Measurements from ENCODE around the gene FILIP1.

FILIP1 gene

DNA sequence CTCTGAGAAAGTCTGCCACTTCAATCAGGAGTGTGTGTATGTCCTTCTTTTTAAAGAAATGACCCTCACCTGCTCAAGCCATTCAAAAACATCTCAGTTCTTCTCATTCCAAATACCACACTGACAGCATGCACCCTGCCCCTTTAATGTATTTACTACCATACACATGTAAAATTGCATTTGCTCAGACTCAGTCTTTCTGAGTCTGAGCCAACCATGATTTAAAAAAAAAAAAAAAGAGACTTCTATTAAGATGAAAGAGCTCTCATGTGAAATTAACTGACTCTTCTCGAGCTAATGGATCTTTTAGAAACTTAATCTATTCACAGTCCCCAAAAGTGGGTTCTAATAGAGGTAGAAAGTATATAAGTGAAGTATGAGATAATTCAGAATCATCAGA, 1.4 kb upstream of the FILIP1 start:
- Histone ChIP-seq H3K27me3 (ENCODE audit: control insufficient read depth in 5 of 5, insufficient read depth in 4 of 5, low read length in 5 of 5) (peaks cover 0 to 10% (median 3%) of the 10 kb centered on the region in 5 donors), H3K27ac (ENCODE audit: low read depth, low read length) (peak overlapping the region; percentile 85), H3K4me3 (ENCODE audit: low read depth in 1 of 5, low read length in 5 of 5) (no peak overlapping the region), H3K4me1 (ENCODE audit: control insufficient read depth in 5 of 5, insufficient read depth in 5 of 5, low read length in 5 of 5) (peaks cover 5 to 39% (median 7%) of the 10 kb centered on the region in 5 donors), H3K9me3 (ENCODE audit: control insufficient read depth in 5 of 5, low read length in 5 of 5) (no peaks in the 10 kb centered on the region), H3K36me3 (ENCODE audit: control insufficient read depth in 5 of 5, insufficient read depth in 5 of 5, low read length in 5 of 5) (no peaks in the 10 kb centered on the region), H3K9ac (ENCODE audit: low read length in 5 of 5) (no peak overlapping the region)

DNA sequence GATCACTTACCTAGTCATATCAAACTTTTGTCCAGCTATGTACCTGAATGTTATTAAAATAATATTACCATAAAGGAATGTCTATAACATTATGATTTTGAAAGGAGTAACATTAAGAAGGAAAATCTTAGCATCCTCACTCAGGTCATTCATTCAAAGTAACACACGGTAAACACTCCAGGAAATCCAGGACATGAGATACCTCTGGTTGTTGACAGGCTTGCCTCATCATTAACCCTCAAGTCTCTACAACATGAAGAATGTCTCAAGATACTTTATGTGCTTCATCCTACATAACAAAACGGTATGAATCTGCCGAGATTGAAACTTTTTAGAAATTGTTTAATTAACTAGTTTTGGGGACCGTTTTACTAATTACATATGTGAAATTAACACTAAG, 690 bp upstream of the FILIP1 start:
- Histone ChIP-seq H3K9me3 (ENCODE audit: control insufficient read depth in 5 of 5, low read length in 5 of 5) (no peaks in the 10 kb centered on the region), H3K27ac (ENCODE audit: low read depth, low read length) (peak overlapping the region; percentile 85), H3K36me3 (ENCODE audit: control insufficient read depth in 5 of 5, insufficient read depth in 5 of 5, low read length in 5 of 5) (no peaks in the 10 kb centered on the region), H3K27me3 (ENCODE audit: control insufficient read depth in 5 of 5, insufficient read depth in 4 of 5, low read length in 5 of 5) (peaks cover 0 to 10% (median 3%) of the 10 kb centered on the region in 5 donors), H3K9ac (ENCODE audit: low read length in 5 of 5) (peak overlapping the region in 1 of 5 donors; percentile 53), H3K4me1 (ENCODE audit: control insufficient read depth in 5 of 5, insufficient read depth in 5 of 5, low read length in 5 of 5) (peaks cover 5 to 39% (median 7%) of the 10 kb centered on the region in 5 donors), H3K4me3 (ENCODE audit: low read depth in 1 of 5, low read length in 5 of 5) (peak overlapping the region in 2 of 5 donors; percentile 67 to 78)

DNA sequence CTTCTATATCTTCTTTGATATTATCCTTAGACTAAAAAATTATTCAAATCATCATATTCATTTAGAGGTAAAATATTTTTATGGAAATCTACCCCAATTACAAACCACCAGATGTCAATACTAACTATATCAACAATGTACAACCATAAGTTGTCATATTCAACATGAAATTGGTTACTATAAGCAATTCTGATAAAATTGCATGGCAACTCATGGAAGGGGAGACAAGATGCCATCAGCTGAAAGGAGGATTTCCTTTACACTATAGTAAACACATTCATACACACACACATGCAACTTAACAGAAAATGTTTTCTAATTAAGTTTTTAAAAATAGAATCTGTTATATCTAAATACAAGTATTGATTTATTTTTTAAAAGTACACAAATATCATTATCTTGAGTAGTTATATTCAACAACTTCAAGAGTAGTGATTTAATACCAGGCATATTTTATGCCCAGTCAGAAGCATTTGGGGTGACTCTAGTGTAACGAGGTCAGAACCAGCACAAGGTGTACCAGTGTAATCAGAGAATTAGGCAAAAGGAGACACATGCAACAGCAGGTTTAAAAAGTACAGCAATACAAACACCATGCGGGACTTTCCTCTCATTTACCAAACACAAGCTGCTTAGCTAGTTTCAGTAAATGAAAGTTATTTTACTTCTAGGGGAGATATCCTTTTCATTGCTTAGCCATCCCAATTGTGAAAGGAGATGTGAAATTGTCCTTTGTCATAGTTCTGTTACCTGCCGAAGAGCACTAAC, 1.0 kb downstream of the FILIP1 start:
- Histone ChIP-seq H3K4me3 (ENCODE audit: low read depth in 1 of 5, low read length in 5 of 5) (peak overlapping the region in 4 of 5 donors; percentile 64 to 78 (median 66)), H3K4me1 (ENCODE audit: control insufficient read depth in 5 of 5, insufficient read depth in 5 of 5, low read length in 5 of 5) (peaks cover 5 to 53% (median 9%) of the 10 kb centered on the region in 5 donors), H3K9me3 (ENCODE audit: control insufficient read depth in 5 of 5, low read length in 5 of 5) (no peaks in the 10 kb centered on the region), H3K27me3 (ENCODE audit: control insufficient read depth in 5 of 5, insufficient read depth in 4 of 5, low read length in 5 of 5) (peaks cover 0 to 10% (median 3%) of the 10 kb centered on the region in 5 donors), H3K27ac (ENCODE audit: low read depth, low read length) (peak overlapping the region; percentile 85), H3K9ac (ENCODE audit: low read length in 5 of 5) (peak overlapping the region in 4 of 5 donors; percentile 43 to 71 (median 54)), H3K36me3 (ENCODE audit: control insufficient read depth in 5 of 5, insufficient read depth in 5 of 5, low read length in 5 of 5) (no peaks in the 10 kb centered on the region)

DNA sequence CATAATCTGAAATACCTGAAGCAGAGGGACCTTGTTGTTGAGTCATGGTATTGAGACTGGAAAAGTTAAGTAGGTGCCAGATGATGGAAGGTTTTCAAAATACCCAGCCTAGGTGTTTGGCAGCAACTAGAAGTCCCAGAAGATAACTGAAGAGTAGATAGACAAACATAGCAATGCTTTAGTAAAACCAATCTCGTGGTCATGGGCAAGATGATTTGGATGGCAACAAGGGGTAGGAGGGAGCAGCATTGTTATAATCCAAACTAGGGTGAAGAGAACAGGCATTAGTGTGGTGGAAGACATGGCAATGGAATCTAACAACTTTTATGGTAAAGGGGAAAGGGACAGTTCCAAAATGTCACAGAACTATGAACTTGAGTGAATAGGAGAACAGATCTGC, 2.3 kb downstream of the FILIP1 start:
- Histone ChIP-seq H3K4me3 (ENCODE audit: low read depth in 1 of 5, low read length in 5 of 5) (peak overlapping the region in 4 of 5 donors; percentile 35 to 78 (median 52)), H3K9ac (ENCODE audit: low read length in 5 of 5) (no peak overlapping the region), H3K27me3 (ENCODE audit: control insufficient read depth in 5 of 5, insufficient read depth in 4 of 5, low read length in 5 of 5) (peaks cover 0 to 10% (median 3%) of the 10 kb centered on the region in 5 donors), H3K4me1 (ENCODE audit: control insufficient read depth in 5 of 5, insufficient read depth in 5 of 5, low read length in 5 of 5) (peaks cover 3 to 62% (median 13%) of the 10 kb centered on the region in 5 donors), H3K27ac (ENCODE audit: low read depth, low read length) (peak overlapping the region; percentile 85), H3K9me3 (ENCODE audit: control insufficient read depth in 5 of 5, low read length in 5 of 5) (no peaks in the 10 kb centered on the region), H3K36me3 (ENCODE audit: control insufficient read depth in 5 of 5, insufficient read depth in 5 of 5, low read length in 5 of 5) (no peaks in the 10 kb centered on the region)

DNA sequence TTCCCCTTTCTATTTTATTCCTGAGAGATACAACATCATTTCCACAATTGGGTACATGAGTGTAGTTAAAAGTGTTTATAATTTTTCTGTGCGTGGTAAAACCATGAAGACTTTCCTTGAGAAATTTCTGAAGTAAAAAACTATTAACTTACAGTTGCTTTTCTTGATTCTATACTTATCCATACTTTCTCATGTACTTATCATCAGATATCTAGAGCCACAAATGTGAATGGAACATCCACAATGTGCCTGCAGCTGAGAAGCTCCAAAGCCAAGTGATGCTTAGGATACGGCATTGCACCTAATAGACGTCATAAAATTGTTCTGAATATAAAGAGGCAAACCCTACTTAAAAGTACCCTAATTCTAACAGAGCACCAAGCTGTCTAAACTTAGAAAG, 2.9 kb downstream of the FILIP1 start:
- no peaks in the 10 kb centered on the region for H3K36me3 ChIP-seq (ENCODE audit: control insufficient read depth in 5 of 5, insufficient read depth in 5 of 5, low read length in 5 of 5)
- H3K9me3 ChIP-seq (ENCODE audit: control insufficient read depth in 5 of 5, low read length in 5 of 5): no peaks in the 10 kb centered on the region
- peak overlapping the region in 3 of 5 donors; percentile 35 to 78 (median 67) for H3K4me3 ChIP-seq (ENCODE audit: low read depth in 1 of 5, low read length in 5 of 5)
- H3K9ac ChIP-seq (ENCODE audit: low read length in 5 of 5): no peak overlapping the region
- peaks cover 0 to 10% (median 3%) of the 10 kb centered on the region in 5 donors for H3K27me3 ChIP-seq (ENCODE audit: control insufficient read depth in 5 of 5, insufficient read depth in 4 of 5, low read length in 5 of 5)
- peak overlapping the region; percentile 85 for H3K27ac ChIP-seq (ENCODE audit: low read depth, low read length)
- peaks cover 0 to 59% (median 11%) of the 10 kb centered on the region in 5 donors for H3K4me1 ChIP-seq (ENCODE audit: control insufficient read depth in 5 of 5, insufficient read depth in 5 of 5, low read length in 5 of 5)

DNA sequence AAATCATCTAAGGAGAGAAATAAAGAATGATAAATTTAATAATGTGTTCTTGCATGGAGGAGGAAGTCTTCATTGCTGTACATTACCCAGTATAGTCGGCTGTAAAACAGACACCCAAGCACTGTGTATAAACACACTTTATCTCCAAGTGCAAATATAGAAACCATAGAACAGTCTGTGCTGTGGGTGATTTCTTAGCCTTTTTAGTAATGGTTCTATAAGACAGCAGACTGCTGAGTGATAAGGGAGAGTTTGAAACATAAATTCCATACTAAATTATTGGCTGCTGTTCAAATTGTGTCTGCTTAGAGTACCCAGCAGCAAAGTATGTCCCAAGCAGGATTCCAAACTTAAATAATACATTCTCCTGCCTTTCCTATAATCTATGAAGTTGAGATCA, 4.6 kb downstream of the FILIP1 start:
- Histone ChIP-seq H3K27ac (ENCODE audit: low read depth, low read length) (no peak overlapping the region), H3K4me3 (ENCODE audit: low read depth in 1 of 5, low read length in 5 of 5) (peak overlapping the region in 1 of 5 donors; percentile 9), H3K4me1 (ENCODE audit: control insufficient read depth in 5 of 5, insufficient read depth in 5 of 5, low read length in 5 of 5) (peaks cover 0 to 44% (median 8%) of the 10 kb centered on the region in 5 donors)

DNA sequence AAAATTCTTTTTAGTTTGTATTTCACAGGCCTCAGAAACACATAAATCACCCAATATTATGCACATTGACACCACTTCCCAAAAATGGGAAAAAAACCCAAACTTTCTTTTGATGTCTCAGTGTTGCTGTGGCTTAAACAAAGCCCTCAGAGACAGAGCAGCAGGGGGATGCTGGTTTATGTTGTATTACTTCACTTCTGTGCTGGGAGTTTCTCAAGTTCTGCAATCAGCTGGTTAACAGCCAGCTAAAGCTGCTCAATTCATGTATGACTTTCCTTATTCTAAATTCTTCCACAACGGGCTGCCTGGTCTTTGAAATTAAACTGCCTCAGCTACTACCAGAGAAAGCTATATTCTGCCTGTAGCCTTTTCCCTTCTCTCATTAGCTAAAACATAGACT, 5.6 kb downstream of the FILIP1 start:
- Histone ChIP-seq H3K9me3 (ENCODE audit: control insufficient read depth in 5 of 5, low read length in 5 of 5) (no peaks in the 10 kb centered on the region), H3K36me3 (ENCODE audit: control insufficient read depth in 5 of 5, insufficient read depth in 5 of 5, low read length in 5 of 5) (no peaks in the 10 kb centered on the region), H3K9ac (ENCODE audit: low read length in 5 of 5) (no peak overlapping the region), H3K27me3 (ENCODE audit: control insufficient read depth in 5 of 5, insufficient read depth in 4 of 5, low read length in 5 of 5) (peaks cover 0 to 3% (median 0%) of the 10 kb centered on the region in 5 donors), H3K27ac (ENCODE audit: low read depth, low read length) (peak overlapping the region; percentile 47), H3K4me1 (ENCODE audit: control insufficient read depth in 5 of 5, insufficient read depth in 5 of 5, low read length in 5 of 5) (peaks cover 0 to 45% (median 13%) of the 10 kb centered on the region in 5 donors), H3K4me3 (ENCODE audit: low read depth in 1 of 5, low read length in 5 of 5) (peak overlapping the region in 1 of 5 donors; percentile 18)

More for the DNA sequence above, 4.6 kb downstream of the FILIP1 start:
- H3K9ac ChIP-seq (ENCODE audit: low read length in 5 of 5): no peak overlapping the region
- H3K36me3 ChIP-seq (ENCODE audit: control insufficient read depth in 5 of 5, insufficient read depth in 5 of 5, low read length in 5 of 5): no peaks in the 10 kb centered on the region
- H3K27me3 ChIP-seq (ENCODE audit: control insufficient read depth in 5 of 5, insufficient read depth in 4 of 5, low read length in 5 of 5): peaks cover 0 to 7% (median 0%) of the 10 kb centered on the region in 5 donors
- no peaks in the 10 kb centered on the region for H3K9me3 ChIP-seq (ENCODE audit: control insufficient read depth in 5 of 5, low read length in 5 of 5)

DNA sequence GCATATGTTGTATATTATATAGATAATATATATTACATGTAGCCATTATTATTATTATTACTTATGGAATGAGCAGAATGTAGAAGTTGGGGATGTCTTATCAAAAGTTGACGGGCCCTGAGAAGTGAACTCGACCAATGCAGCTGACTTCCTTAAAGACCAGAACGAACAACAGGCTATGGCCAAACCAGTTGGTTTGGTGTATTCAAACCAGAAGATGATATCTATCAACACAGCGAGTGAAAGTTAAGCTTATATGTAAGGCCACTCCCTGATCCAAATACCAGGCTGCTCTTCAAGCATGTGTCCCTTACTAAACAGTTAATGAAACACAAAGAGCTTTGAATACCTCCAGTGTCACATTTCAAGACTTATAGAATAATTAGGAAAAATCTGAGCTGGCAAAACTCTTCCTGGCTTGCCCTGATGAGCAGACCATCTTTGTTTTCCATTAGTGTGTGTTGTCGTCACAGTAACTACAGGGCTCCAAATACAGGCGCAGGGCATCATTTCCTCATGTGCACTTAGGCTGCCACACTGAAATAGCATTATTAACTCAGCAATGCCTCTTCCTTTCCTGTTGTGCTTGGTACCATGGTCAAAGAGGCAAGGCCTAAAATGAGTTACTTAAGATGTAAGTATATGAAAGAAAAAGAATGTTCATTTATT, 6.6 kb downstream of the FILIP1 start:
- Histone ChIP-seq H3K27ac (ENCODE audit: low read depth, low read length) (no peak overlapping the region), H3K9ac (ENCODE audit: low read length in 5 of 5) (no peak overlapping the region), H3K27me3 (ENCODE audit: control insufficient read depth in 5 of 5, insufficient read depth in 4 of 5, low read length in 5 of 5) (peaks cover 0 to 3% (median 0%) of the 10 kb centered on the region in 5 donors), H3K4me3 (ENCODE audit: low read depth in 1 of 5, low read length in 5 of 5) (no peak overlapping the region), H3K36me3 (ENCODE audit: control insufficient read depth in 5 of 5, insufficient read depth in 5 of 5, low read length in 5 of 5) (no peaks in the 10 kb centered on the region), H3K4me1 (ENCODE audit: control insufficient read depth in 5 of 5, insufficient read depth in 5 of 5, low read length in 5 of 5) (peaks cover 0 to 52% (median 19%) of the 10 kb centered on the region in 5 donors), H3K9me3 (ENCODE audit: control insufficient read depth in 5 of 5, low read length in 5 of 5) (no peaks in the 10 kb centered on the region)

DNA sequence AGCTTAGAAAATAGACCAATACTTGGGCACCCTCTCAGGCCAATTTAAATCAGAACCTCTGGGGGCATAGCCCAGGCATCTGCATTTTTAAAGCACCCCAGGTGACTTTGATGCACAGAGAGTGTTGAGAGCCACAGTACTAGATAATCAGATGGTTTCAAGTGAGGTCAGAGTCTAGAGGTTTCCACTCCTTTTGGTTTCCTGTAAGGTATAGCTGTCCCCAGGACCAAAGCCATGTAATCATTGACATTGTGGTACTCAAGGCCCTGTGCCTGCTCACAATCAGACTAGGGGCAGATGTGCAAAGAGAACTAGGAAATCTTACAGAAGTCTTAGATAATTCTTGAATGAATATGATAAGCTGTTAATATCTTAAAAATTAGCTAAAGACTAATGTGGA, 9.1 kb downstream of the FILIP1 start:
- Histone ChIP-seq H3K9ac (ENCODE audit: low read length in 5 of 5) (no peak overlapping the region), H3K27ac (ENCODE audit: low read depth, low read length) (no peak overlapping the region), H3K4me3 (ENCODE audit: low read depth in 1 of 5, low read length in 5 of 5) (no peak overlapping the region), H3K9me3 (ENCODE audit: control insufficient read depth in 5 of 5, low read length in 5 of 5) (no peaks in the 10 kb centered on the region), H3K4me1 (ENCODE audit: control insufficient read depth in 5 of 5, insufficient read depth in 5 of 5, low read length in 5 of 5) (peaks cover 4 to 53% (median 26%) of the 10 kb centered on the region in 5 donors), H3K36me3 (ENCODE audit: control insufficient read depth in 5 of 5, insufficient read depth in 5 of 5, low read length in 5 of 5) (no peaks in the 10 kb centered on the region), H3K27me3 (ENCODE audit: control insufficient read depth in 5 of 5, insufficient read depth in 4 of 5, low read length in 5 of 5) (no peaks in the 10 kb centered on the region)

Data from subcutaneous abdominal adipose tissue (tissue), 5 donors.